Hematopoietic multipotent progenitor cell treated with erythropoietin and hydrocortisone succinate and interleukin-3 and kit ligand, for 17 days (in vitro differentiated cells): ENCODE measurements around the gene ZSCAN31.
"Not testable (repeated sequence)": the region's sequence is repeated elsewhere in the genome, so short reads cannot be mapped to it uniquely, and the experiment has no call there.

ENCODE experiments used
- DNase-seq: peaks from one replicate; pipeline ENCODE4 v3.0.0-alpha.2; 2015; ENCODE audit warnings: low spot score

Gene ZSCAN31

DNA sequence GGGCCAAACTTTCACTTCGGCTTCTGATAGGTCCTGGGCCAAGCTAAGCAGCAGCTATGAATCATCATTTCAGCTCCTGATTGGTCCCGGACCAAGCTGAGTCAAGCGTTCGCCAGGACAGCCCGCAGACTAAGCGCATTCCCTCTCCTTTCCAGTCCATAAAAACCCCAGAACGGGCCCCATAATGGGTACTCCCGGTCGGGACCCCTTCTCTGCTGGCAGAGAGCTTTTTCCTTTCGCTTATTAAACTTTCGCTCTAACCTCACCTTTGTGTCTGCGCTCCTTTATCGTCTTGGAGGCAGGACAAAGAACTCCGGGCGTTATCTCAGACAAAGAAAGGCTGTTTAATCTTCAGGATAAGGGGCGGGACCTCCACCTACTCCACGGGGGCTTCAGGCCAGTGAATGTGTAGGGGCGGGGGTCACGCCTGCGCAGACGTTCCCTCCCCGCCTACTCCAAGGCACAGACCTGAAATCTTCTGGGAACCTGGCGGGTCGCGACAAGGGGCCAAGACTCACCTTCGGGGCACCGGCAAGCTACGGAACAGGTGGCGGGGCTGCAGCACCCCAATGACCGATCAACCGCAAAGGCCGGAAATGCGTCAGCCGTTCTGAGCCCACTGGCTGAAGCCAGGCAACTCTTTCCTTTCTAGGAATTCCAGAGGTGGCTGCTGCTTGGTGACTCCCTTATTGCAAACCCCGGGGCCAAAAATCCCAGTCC lies at the start of gene ZSCAN31:
Gene ZSCAN31, minus strand, starts transcription at position 585 of the 720 bp plus-strand sequence. CDS start 6,465 bp downstream, outside the sequence.
- DNase-seq, result peak; percentile 94

DNA sequence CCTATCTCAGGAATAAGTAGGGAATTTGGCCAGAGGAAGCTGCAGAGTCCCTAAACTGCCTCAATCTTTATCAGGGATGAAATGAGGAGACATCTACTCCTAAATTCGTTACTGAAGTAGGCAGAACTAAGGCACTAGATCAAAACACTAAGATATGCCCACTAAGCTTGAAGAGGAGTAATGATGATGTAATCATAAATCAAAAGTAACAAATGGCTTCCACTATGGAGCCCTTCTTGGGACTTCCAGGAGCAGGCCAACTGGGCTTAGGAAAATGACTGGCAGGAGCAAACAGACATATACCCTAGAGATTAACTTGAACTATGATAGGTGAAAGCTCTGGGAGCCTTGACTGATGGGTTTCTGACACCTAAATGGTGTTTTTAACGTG lies 48.2 kb upstream of the ZSCAN31 start:
- DNase-seq, result no peak

DNA sequence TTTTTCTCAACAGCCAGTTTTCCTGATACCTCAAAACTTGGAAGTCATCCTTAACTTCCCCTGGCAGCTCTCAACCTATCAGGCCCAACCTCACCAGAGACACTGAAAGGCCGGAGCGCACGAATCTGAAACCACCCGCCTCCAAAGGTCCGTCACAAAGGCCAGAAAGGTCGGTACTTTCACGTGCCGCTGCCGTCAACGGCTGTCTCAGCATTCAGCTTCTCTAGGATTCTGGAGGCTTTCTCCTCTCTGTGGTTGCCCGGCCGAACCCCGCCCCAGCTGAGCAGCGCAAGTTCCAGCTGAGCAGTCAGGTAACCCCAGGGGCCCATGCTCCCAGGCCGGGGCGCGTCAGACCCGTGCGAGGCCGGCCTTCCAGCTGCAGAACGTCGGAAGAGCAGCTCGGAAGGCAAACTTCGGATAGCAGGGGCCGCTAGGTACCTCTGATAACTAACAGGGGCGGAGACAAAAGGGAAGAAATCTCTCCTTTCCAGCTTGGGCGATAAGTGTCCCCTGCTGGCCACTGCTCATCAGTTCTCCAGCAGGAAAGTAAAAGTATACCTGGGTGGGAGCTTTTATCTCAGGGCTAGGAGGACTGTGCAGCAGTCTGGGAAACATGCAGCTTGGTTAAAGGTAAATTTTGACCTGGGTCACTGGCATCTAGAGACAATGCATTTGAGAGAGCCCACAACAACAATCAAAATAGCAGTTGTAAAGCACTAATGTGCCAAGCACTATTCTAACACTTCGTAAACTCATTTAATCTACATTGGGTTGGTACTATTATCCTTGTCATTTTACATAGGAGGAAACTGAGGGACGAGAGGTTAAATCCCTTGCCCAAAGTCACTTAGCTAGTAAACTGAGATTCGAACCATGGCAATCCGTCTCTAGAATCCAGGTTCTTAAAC lies 47.5 kb upstream of the ZSCAN31 start:
- peak; percentile 63 for DNase-seq

DNA sequence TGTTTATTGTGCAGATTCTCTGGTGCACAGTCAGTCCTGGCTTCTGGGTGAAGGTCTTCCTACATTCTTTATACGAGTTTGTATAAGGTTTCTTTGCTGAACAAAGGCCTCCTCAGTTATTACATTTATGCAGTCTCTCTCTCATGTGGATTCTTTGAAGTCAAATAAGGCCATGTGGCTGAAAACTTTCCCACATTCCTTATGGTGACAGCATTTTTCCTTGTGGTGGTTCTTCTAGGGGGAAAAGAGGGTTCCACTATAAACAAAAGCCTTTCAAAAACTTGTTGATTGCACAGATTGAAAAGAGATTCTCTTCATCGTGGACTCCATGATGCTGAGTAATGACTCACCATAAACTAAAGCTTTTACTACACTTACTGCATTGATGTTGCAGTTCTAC lies 44.4 kb upstream of the ZSCAN31 start:
- no peak for DNase-seq

DNA sequence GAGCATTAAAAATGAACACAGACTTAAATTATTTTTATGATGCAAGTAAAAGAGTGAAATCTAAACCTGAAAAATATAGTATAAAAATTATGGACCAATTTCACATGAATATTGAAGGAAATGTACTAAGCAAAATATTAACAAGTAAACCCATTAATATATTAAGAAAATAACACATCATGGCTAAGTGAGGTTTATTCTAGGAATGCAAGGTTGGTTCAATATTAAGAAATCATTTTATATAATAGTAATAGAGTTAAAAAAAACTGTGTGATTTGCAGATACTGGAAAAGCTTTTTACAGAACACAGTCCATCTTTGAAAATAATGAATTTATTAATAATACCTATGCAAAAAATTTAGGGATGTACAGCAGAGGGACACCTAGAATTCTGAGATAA lies 42.7 kb upstream of the ZSCAN31 start:
- DNase-seq, result no peak

DNA sequence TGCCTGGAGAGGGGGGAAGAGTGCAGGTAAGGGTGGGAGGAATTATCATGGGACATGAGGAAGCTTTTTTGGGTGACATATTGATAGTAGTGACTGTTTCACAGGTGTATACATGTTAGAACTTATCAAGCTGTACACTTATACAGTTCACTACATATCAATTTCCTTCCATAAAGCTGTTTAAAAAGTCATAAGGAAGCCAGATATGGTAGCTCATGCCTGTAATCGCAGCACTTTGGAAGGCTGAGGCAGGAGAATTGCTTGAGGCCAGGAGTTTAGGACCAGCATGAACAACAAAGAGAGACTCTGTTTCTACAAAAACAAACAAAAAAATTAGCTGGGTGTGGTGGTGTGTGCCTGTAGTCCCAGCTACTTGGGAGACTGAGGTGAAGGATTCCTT lies 41.9 kb upstream of the ZSCAN31 start:
- DNase-seq, result no peak

DNA sequence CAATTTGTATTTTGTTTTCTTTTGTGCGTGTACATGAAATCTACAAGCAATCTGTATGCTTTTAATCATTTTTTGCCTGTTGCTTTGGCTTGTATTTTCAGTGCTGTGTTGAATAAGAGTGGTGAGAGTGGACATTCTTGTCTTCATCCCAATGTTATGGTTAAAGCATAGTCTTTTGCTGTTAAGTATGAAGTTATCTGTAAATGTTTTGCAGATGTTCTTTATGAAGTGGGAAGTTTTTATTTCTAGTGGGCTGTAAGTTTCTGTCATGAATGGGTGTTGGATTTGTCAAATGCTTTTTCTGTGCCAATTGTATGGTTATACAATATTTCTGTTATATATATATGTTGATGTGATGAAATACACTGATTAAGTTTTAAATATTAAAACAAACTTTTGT lies 38.0 kb upstream of the ZSCAN31 start:
- no peak for DNase-seq

DNA sequence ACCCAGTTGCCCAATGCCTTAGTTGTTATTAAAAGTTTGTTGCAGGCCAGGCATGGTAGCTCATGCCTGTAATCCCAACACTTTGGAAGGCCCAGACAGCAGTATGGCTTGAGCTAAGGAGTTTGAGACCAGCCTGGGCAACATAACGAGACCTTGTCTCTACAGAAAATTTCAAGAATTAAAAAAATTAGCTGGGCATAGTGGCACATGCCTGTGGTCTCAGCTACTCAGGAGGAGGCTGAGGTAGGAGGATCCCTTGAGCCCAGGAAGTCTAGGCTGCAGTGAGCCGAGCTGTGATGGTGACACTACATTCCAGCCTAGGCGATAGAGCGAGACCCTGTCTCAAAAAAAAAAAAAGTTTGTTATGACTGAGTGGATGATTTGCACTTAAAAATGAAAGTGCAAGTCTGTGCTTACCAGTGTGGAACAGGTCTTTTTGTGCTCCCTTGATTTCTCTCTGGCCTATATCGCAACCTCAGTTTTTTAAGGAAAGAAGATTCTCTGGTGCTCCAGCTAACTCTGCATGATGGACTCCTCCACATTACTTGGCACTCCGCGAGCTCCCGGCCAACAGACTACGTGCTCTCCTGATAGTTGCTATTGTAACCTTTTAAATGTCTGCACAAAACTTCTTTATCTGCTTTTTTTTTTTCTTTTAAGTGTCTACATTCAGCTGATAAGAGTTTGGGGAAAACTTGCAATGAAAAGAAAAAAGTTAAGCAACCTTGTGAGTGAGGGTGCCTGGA lies 35.9 kb upstream of the ZSCAN31 start:
- no peak for DNase-seq

DNA sequence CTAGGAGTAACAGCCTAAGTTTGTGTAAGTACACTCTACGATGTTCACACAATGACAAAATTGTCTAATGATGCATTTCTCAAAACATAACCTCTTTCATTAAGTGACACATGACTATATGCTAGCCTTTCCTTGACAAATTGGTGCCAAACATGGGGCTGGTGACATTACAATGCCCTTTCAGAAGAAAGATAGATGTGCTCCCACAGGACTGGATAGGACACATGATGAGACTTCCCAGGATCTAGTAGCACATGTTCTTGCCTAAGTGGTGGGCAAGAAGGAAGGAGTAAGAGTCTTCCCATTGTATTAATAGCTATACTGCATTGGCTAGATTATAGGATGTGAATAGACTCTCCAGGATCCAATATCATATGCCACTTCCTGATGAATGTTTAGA lies 35.3 kb upstream of the ZSCAN31 start:
- DNase-seq, result no peak

DNA sequence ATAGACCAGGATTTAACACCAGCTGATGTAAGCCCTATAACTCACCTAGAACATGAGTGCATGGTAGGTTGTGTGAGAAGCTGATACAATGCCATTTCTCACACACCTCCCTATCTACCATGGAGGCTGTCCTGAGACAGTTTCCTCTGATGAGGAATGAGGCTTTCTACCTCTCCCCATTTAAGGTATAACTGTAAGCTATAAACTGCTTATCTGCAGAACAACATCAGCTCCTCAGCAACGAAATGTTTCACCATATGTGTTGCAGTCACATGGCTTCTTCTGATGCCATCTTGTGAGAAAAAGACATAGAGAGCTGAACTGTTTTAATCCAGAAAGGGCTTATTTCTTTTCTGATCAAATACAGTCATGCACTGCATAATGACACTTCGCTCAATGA lies 34.5 kb upstream of the ZSCAN31 start:
- DNase-seq, result no peak

DNA sequence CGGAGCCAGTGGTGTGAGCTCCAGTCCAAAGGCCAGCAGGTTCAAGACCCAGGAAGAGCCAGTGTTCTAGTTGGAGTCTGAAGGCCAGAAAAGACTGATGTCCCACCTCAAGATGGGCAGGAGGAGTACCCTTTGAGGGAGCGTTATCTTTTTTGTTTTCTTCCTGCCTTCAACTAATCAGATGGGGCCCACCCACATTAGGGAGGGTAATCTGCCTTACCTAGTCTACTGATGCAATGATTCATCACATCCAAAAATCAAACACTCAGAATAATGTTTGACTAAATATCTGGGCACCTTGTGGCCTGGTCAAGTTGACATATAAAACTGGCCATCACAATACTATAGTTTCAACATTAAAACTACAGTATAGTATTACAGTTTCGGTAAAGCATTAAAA lies 33.5 kb upstream of the ZSCAN31 start:
- no peak for DNase-seq

DNA sequence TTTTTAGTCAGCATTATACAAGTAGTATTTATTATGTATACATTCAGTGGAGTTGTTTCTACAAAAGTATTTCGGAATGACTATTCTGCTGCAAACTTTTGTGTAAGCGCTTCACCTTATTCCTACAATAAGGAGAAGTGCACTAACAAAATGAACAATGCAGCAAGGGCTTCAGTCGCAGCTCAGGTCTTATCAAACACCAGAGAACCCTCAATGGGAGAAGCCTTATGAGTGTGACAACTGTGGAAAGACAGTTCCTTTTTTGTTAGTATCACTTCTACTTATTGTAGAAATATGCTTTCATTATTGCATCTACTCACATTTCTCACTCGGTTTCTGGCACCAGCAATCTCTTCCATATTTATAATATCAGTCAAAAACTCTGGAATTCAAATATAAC lies 32.6 kb upstream of the ZSCAN31 start:
- no peak for DNase-seq

DNA sequence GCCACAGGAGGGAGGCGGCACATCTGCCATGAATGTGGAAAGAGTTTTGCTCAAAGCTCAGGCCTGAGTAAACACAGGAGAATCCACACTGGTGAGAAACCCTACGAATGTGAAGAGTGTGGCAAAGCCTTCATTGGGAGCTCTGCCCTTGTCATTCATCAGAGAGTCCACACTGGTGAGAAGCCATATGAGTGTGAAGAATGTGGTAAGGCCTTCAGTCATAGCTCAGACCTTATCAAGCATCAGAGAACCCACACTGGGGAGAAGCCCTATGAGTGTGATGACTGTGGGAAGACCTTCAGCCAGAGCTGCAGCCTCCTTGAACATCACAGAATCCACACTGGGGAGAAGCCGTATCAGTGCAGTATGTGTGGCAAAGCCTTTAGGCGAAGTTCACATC lies 29.6 kb upstream of the ZSCAN31 start:
- DNase-seq, result not testable (repeated sequence)

DNA sequence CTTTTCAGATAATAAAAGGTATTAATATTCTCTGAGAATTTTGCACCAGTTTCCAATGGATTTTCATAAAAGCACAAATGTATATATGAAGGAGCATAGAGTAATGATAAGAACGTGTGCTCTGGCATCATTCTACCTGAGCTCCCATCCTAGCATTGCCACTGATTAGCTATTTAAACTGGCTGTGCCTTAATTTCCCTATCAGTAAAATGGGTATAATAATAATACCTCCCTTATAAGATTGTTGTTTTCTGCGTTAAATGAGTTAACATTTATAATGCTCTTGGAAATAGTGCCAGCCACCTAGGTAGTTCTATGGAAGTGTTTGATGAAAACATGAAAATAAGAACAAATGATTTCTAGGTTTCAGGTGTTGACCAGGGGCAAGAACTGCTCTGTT lies 25.0 kb upstream of the ZSCAN31 start:
- no peak for DNase-seq

DNA sequence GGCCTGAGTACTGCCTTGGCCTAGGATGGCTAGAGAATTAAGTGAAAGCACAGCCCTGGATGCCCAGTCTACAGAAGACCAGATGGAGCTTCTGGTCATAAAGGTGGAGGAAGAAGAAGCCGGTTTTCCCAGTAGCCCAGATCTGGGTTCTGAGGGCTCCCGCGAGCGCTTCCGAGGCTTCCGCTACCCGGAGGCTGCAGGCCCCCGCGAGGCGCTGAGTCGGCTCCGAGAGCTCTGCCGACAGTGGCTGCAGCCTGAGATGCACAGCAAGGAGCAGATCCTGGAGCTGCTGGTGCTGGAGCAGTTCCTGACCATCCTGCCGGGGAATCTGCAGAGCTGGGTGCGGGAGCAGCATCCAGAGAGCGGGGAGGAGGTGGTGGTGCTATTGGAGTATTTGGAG lies 23.6 kb upstream of the ZSCAN31 start:
- DNase-seq, result not testable (repeated sequence)

DNA sequence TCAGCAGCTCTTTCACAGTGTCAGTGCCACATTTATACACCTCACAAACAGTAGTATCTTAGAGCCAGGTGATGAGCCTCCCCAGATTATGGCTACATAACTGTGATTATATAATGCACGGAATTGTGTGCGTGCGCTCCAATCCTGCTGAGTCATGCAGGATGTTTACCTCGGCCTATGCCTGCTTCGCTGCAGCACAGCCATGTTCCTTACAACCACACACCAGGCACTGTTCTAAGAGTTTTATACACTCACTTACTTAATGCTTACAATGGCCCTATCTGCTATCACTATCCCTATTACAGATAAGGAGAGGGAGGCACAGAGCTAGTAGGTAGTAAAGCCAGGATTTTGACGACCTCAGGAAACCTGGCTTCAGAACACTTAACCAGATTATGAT lies 21.1 kb upstream of the ZSCAN31 start:
- peak; percentile 79 for DNase-seq

DNA sequence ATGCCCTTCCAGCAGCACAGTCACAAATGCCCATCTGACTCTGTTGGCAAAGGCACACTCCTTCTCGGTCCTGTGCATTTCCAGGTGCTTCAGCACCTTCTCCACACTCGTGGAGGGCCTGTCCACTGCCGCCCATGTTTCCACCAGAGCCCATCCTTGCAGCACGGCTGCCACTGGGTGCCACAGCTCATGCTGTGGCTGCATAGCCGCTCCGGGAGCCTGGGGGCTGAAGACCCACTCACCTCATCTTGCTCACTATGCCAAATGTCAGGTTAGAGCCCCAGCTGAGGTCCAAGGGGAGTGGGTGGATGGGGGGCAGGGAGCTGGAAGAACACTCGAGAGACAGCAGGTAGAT lies 20.7 kb upstream of the ZSCAN31 start:
- no peak for DNase-seq

DNA sequence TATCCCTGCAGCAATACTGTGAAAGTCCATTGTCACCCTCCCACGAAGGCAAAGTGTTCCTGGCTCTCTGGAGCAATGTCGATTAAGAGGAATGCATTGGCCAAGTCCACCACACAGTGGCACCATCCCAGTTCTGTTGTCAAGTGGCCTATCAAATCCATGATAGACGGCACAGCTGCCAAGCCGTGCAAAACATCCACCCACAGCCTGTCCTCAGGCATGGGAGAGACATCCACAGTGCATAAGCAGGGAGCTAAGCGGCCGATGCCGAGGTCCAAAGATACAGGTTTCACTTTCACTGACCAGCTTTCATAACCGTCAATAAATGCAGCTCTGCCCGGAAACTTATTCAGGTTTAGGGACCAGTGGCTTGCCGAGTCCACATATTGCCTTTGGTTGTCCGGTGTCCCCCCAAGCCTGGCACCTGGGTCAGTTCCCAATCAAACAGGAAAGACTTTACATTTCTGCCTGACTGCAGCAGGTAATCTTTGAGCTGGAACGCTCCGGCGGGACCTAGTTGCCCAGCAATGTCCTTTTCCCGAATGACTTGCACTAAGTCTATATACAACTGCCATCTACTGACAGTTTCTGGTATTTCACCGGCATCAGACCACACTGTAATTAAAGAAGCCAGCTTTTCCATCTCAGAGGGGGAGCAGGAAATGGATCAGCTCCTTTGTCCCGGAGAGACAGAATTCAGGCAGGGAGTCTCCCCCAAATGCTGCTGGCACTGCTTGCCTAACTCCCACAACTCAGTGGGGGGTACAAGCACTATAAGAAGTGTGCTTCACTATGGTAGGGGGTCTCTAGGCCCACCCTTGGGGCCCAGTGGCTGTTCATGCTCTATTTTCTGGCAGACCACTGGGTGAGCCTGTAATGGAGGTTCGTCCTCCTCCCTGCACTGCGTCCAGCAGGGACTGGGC lies 20.1 kb upstream of the ZSCAN31 start:
- DNase-seq, result peak; percentile 91

DNA sequence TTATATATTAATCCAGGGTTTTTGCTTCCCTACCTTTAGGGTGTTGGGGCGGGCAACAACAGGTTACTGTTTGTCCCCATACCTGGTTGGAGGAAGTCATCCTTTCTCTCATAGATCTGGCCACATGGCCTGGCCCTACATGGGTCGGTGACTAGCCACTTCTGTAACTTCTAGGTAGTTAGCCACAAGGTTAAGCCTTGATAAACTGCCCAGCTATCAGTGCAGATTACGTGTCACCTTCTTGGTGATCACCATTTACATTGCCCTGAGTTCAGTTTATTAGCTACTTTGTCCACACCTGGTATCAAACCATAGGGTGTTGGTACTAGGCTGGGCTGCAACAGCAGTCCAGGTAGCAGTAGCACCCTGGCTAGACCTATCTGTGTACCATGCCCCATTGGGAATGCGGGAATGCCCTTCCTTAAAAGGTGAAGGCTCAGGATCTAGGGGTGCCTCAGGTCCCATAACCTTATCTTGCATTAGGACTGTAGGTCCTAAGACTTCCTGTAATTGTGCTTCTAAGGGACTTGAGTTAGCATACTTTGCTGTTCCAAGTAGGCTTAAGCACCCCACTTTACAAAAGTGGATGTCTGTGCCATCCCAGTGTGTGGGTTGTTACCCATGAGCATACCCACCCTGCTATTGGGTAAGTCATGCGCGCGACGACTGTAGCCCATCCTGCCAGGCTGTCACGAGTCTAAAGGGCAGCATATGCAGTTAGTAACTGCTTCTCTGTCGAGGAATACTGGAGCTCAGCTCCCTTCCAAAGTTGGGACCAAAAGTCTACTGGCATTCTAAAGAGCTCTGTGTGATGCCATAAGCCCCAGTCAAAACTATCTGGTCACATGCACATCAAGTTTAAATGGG lies 19.0 kb upstream of the ZSCAN31 start:
- DNase-seq, result no peak

DNA sequence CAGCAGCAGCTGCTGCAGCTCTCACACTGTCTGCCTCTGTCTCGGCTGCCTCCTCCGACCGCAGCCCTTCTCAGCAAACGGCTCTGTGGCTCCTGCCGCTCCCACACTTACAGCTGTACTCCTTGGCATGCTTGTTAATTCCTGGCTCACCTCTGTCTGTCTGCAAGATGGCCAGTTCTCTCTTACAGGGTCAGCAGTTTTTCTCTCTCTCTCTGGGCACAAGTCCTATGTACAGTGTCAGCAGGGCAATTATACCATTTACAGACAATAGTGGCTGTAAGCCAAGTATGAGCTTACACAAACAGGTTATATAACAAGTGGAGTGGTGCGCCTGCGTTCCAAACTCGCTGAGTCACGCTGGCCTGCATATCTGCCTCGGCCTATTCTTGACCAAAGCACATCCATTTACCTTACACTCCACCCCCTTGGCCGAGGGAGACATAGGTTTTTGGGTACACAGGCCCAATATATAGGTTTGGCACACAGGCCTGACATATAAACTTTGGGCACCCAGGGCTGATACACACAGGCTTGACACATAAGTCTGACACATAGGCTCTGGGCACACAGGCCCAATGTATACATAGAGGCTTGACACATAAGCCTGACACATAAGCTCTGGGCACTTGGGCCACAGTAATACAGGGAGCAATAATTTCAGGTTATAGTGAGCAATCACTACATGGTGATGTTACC lies 18.2 kb upstream of the ZSCAN31 start:
- peak; percentile 37 for DNase-seq
